HEK293T (cell line): Measurements from ENCODE around the gene SEPTIN5.

Experiments used
- HDGF ChIP-seq: fragments of 450-650 bp; IDR thresholded peaks from 2 replicates; pipeline ENCODE4 v1.6.1; 2017; ENCODE audit warnings: antibody characterized with exemption, borderline replicate concordance
- TF ChIP-seq, protein P1 (sequence below): fragments of 450-650 bp; IDR thresholded peaks from 2 replicates; pipeline ENCODE4 v1.6.1; 2016

- TF ChIP-seq, protein P1, sequence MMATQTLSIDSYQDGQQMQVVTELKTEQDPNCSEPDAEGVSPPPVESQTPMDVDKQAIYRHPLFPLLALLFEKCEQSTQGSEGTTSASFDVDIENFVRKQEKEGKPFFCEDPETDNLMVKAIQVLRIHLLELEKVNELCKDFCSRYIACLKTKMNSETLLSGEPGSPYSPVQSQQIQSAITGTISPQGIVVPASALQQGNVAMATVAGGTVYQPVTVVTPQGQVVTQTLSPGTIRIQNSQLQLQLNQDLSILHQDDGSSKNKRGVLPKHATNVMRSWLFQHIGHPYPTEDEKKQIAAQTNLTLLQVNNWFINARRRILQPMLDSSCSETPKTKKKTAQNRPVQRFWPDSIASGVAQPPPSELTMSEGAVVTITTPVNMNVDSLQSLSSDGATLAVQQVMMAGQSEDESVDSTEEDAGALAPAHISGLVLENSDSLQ: no peak
- no peak for TF ChIP-seq HDGF
These were observed 4.8 kb downstream of the SEPTIN5 start for GRCh38 chr22:19719050-19719482.
